Liver (tissue), 9 donors: ENCODE measurements around the gene USP11. TPM values are rescaled to one million over a fixed set of nuclear protein-coding genes. Genes with fewer than 3 reads are reported as not detected.

Experiments used
- DNase-seq: peaks from one replicate; pipeline ENCODE4 v3.0.0-alpha.2; 2017; ENCODE audit warnings: low spot score
- H3K27ac ChIP-seq, 2 donors: one replicate each; pipeline ENCODE4 v1.7.0; 2013; ENCODE audit warnings: inconsistent platforms in 2 of 2, low read length in 2 of 2, control low read depth in 1 of 2, low read depth in 1 of 2, mild to moderate bottlenecking in 1 of 2
- H3K27me3 ChIP-seq, 4 donors: one replicate each; pipeline versions ENCODE4 v1.6.1 to v1.7.0; 2013; ENCODE audit warnings: low read length in 3 of 4, inconsistent platforms in 1 of 4, mild to moderate bottlenecking in 1 of 4, moderate library complexity in 1 of 4; ENCODE audit not compliant: control insufficient read depth in 4 of 4, insufficient read depth in 4 of 4
- H3K36me3 ChIP-seq, 4 donors: one replicate each; pipeline versions ENCODE4 v1.6.1 to v1.7.0; 2013; ENCODE audit warnings: low read length in 3 of 4, mild to moderate bottlenecking in 3 of 4, low read depth in 1 of 4, moderate library complexity in 1 of 4; ENCODE audit not compliant: control insufficient read depth in 4 of 4, insufficient read depth in 3 of 4
- H3K4me1 ChIP-seq, 4 donors: one replicate each; pipeline versions ENCODE4 v1.6.1 to v1.7.0; 2013; ENCODE audit warnings: low read length in 3 of 4, mild to moderate bottlenecking in 3 of 4, moderate library complexity in 1 of 4; ENCODE audit not compliant: control insufficient read depth in 4 of 4, insufficient read depth in 4 of 4
- H3K4me3 ChIP-seq, 3 donors: one replicate each; pipeline versions ENCODE4 v1.6.1 to v1.7.0; 2013; ENCODE audit warnings: low read length in 3 of 3, control low read depth in 1 of 3, low read depth in 1 of 3, mild to moderate bottlenecking in 1 of 3
- H3K9ac ChIP-seq, 2 donors: one replicate each; pipeline ENCODE4 v1.7.0; 2013; ENCODE audit warnings: low read length in 2 of 2, mild to moderate bottlenecking in 2 of 2, moderate library complexity in 2 of 2, control low read depth in 1 of 2, low read depth in 1 of 2
- H3K9me3 ChIP-seq, 4 donors: one replicate each; pipeline versions ENCODE4 v1.6.1 to v1.7.0; 2013; ENCODE audit warnings: low read length in 3 of 4; ENCODE audit not compliant: control insufficient read depth in 4 of 4
- ATF3 ChIP-seq: IDR thresholded peaks from 2 replicates; pipeline ENCODE4 v1.6.1; 2016; ENCODE audit warnings: antibody characterized with exemption
- EGR1 ChIP-seq, 2 donors: IDR thresholded peaks; 2 replicates each; pipeline ENCODE4 v1.6.1; 2016 to 2018; ENCODE audit warnings: antibody characterized with exemption in 2 of 2, low read depth in 2 of 2
- FOXA1 ChIP-seq: IDR thresholded peaks from 2 replicates; pipeline ENCODE4 v1.6.1; 2016; ENCODE audit warnings: antibody characterized with exemption
- FOXA2 ChIP-seq: IDR thresholded peaks from 2 replicates; pipeline ENCODE4 v1.6.1; 2016; ENCODE audit warnings: antibody characterized with exemption
- GABPA ChIP-seq, 2 donors: IDR thresholded peaks in 1 of 2; conservative IDR thresholded peaks in 1 of 2; 2 replicates each; pipeline ENCODE4 v1.6.1; 2016; ENCODE audit warnings: antibody characterized with exemption in 2 of 2, mild to moderate bottlenecking in 1 of 2, moderate library complexity in 1 of 2
- HNF4A ChIP-seq, 2 donors: conservative IDR thresholded peaks; 2 replicates each; pipeline ENCODE4 v1.6.1; 2016; ENCODE audit warnings: antibody characterized with exemption in 2 of 2, mild to moderate bottlenecking in 2 of 2
- JUND ChIP-seq, 2 donors: IDR thresholded peaks; 2 replicates each; pipeline ENCODE4 v1.6.1; 2016; ENCODE audit warnings: antibody characterized with exemption in 2 of 2
- MAX ChIP-seq: IDR thresholded peaks from 2 replicates; pipeline ENCODE4 v1.6.1; 2016; ENCODE audit warnings: antibody characterized with exemption
- NR2F2 ChIP-seq: IDR thresholded peaks from 2 replicates; pipeline ENCODE4 v1.6.1; 2016; ENCODE audit warnings: antibody characterized with exemption
- RAD21 ChIP-seq, 2 donors: IDR thresholded peaks; 2 replicates each; pipeline ENCODE4 v1.6.1; 2016; ENCODE audit warnings: antibody characterized with exemption in 2 of 2, mild to moderate bottlenecking in 2 of 2
- REST ChIP-seq: IDR thresholded peaks from 2 replicates; pipeline ENCODE4 v1.6.1; 2016; ENCODE audit warnings: antibody characterized with exemption, mild to moderate bottlenecking
- TAF1 ChIP-seq: conservative IDR thresholded peaks from 2 replicates; pipeline ENCODE4 v1.6.1; 2016; ENCODE audit warnings: antibody characterized with exemption, mild to moderate bottlenecking
- YY1 ChIP-seq: IDR thresholded peaks from 2 replicates; pipeline ENCODE4 v1.6.1; 2016; ENCODE audit warnings: antibody characterized with exemption, mild to moderate bottlenecking
- ZBTB33 ChIP-seq: IDR thresholded peaks from 2 replicates; pipeline ENCODE4 v1.6.1; 2016; ENCODE audit warnings: antibody characterized with exemption
- WGBS: extraction: QIAGEN DNeasy Blood & Tissue Kit; methylation state at CpG from one replicate; pipeline ENCODE4 v1.1.7; 2013; 5-methylcytosine and 5-hydroxymethylcytosine counted together
- polyA plus RNA-seq, 2 donors: library from polyadenylated mRNA; stranded (reverse) in 1 of 2; unstranded in 1 of 2; fragments of 200-250 nt in 1 of 2; fragments of >200 nt in 1 of 2; fragmentation: Nextera tagmentation in 1 of 2; extraction: Ambion mirVana in 1 of 2; gene quantifications; one replicate each; pipeline versions ENCODE4 v1.2.1 to v1.2.3, GENCODE V29; 2013 to 2015
- total RNA-seq, 2 donors: library from RNA; depleted of rRNA; stranded (reverse); fragments of >200 nt; gene quantifications; one replicate each; pipeline ENCODE4 v1.2.3, GENCODE V29; 2014
- TF ChIP-seq, protein P1 (sequence below): fragments of 150-350 bp; IDR thresholded peaks from 2 replicates; pipeline ENCODE4 v1.5.1; 2017; ENCODE audit warnings: improper control_type of control experiment, low read depth, low read length; ENCODE audit not compliant: missing input control
- donor health status: healthy.
- donor health status: healthy.
- donor health status: healthy.
- donor health status: healthy.
- donor health status: healthy.

The USP11 gene
- total and polyA plus RNA-seq, 4 donors, result 9.6 to 24.3 (median 11.1) TPM

GRCh38 chrX:47196098-47196497 lies 36.7 kb upstream of the USP11 start:
- no peak for TF ChIP-seq YY1
- TF ChIP-seq, protein P1, sequence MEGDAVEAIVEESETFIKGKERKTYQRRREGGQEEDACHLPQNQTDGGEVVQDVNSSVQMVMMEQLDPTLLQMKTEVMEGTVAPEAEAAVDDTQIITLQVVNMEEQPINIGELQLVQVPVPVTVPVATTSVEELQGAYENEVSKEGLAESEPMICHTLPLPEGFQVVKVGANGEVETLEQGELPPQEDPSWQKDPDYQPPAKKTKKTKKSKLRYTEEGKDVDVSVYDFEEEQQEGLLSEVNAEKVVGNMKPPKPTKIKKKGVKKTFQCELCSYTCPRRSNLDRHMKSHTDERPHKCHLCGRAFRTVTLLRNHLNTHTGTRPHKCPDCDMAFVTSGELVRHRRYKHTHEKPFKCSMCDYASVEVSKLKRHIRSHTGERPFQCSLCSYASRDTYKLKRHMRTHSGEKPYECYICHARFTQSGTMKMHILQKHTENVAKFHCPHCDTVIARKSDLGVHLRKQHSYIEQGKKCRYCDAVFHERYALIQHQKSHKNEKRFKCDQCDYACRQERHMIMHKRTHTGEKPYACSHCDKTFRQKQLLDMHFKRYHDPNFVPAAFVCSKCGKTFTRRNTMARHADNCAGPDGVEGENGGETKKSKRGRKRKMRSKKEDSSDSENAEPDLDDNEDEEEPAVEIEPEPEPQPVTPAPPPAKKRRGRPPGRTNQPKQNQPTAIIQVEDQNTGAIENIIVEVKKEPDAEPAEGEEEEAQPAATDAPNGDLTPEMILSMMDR, result no peak
- TF ChIP-seq HNF4A (conservative IDR thresholded peaks at IDR 0.05), result no peak
- no peak for DNase-seq
- Histone ChIP-seq H3K27me3 (no peaks in the 10 kb centered on the region), H3K4me3 (no peak overlapping the region), H3K4me1 (peaks cover 8 to 49% (median 31%) of the 10 kb centered on the region in 4 donors), H3K9me3 (no peaks in the 10 kb centered on the region), H3K36me3 (peaks cover 4 to 29% (median 17%) of the 10 kb centered on the region in 4 donors), H3K9ac (no peak overlapping the region), H3K27ac (no peak overlapping the region)
- WGBS, result 64% methylated on average over 3 of the region's 3 CpGs

DNA sequence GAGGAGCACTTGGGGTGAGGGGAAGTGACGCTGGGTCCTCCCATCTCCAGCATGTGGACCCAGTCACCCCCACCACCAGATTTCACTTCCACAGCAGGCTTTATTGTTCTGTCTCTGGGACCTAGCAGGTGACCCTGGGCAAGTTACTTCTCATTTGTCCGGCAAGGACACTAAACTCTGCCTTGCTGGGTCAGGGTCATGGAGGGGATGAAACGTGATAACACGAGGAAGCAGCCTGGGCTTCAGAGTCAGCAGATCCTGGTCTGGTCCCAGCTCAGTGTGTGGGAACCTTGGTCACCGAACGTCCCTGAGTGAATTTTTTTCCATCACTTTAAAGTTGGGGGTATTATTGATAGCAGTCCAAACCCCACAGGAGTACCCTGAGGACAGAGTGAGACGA lies 35.3 kb upstream of the USP11 start:
- H3K9me3 ChIP-seq, result no peaks in the 10 kb centered on the region
- no peak for DNase-seq
- H3K9ac ChIP-seq, result no peak overlapping the region
- H3K36me3 ChIP-seq, result peaks cover 9 to 43% (median 29%) of the 10 kb centered on the region in 4 donors
- peaks cover 8 to 43% (median 31%) of the 10 kb centered on the region in 4 donors for H3K4me1 ChIP-seq
- 59% methylated on average over 7 of the region's 7 CpGs for WGBS
- no peak overlapping the region for H3K27ac ChIP-seq
- no peak for TF ChIP-seq YY1
- TF ChIP-seq TAF1, result no peak
- TF ChIP-seq GABPA (IDR thresholded peaks at IDR 0.05 in 1 of 2, conservative IDR thresholded peaks at IDR 0.05 in 1 of 2), result no peak
- no peak for TF ChIP-seq RAD21 (IDR thresholded peaks at IDR 0.05)
- no peak overlapping the region for H3K4me3 ChIP-seq
- H3K27me3 ChIP-seq, result no peaks in the 10 kb centered on the region

- H3K27me3 ChIP-seq, result no peaks in the 10 kb centered on the region
- H3K4me3 ChIP-seq, result no peak overlapping the region
- 86% methylated on average over 10 of the region's 10 CpGs for WGBS
- H3K9me3 ChIP-seq, result no peaks in the 10 kb centered on the region
- H3K4me1 ChIP-seq, result peaks cover 8 to 38% (median 28%) of the 10 kb centered on the region in 4 donors
- H3K9ac ChIP-seq, result no peak overlapping the region
- no peak for DNase-seq
- TF ChIP-seq YY1 (no peak), EGR1 (IDR thresholded peaks at IDR 0.05; ENCODE audit: low read depth in 2 of 2) (no peak), JUND (IDR thresholded peaks at IDR 0.05) (no peak), ATF3 (no peak), ZBTB33 (no peak), REST (no peak), GABPA (IDR thresholded peaks at IDR 0.05 in 1 of 2, conservative IDR thresholded peaks at IDR 0.05 in 1 of 2) (no peak), NR2F2 (no peak), FOXA1 (no peak), MAX (no peak), FOXA2 (no peak)
- peaks cover 9 to 50% (median 34%) of the 10 kb centered on the region in 4 donors for H3K36me3 ChIP-seq
- H3K27ac ChIP-seq, result no peak overlapping the region
Observed at GRCh38 chrX:47198026-47198686, 34.7 kb upstream of the USP11 start.
